Activated CD4-positive, alpha-beta memory T cell treated with anti-CD3 and anti-CD28 coated beads for 36 hours (primary cell): Measurements from ENCODE around the gene ATG4B. TPM values are rescaled to one million over a fixed set of nuclear protein-coding genes. Genes with fewer than 3 reads are reported as not detected.

Source experiments
- CTCF ChIA-PET: fragments of 350-600 bp; sonication (Branson Sonifier 250); formaldehyde crosslinking; loops from one replicate; lab custom pipeline; 2021; ENCODE audit warnings: antibody characterized with exemption, inconsistent platforms; lab: Charles Lee
- POLR2A ChIA-PET: fragments of 350-600 bp; sonication (Branson Sonifier 250); formaldehyde crosslinking; loops from one replicate; lab custom pipeline; 2021; ENCODE audit warnings: antibody characterized with exemption; lab: Charles Lee
- DNase-seq: peaks from one replicate; pipeline ENCODE4 v3.0.0-alpha.2; 2020
- H3K27ac Mint-ChIP-seq: one replicate; pipeline ENCODE4 v1.8.0; 2021; ENCODE audit warnings: mixed read lengths
- H3K27me3 Mint-ChIP-seq: one replicate; pipeline ENCODE4 v1.8.0; 2021; ENCODE audit warnings: mixed read lengths
- H3K36me3 Mint-ChIP-seq: one replicate; pipeline ENCODE4 v1.8.0; 2021; ENCODE audit warnings: mixed read lengths
- H3K4me1 Mint-ChIP-seq: one replicate; pipeline ENCODE4 v1.8.0; 2021; ENCODE audit warnings: low read depth, mixed read lengths
- H3K4me3 Mint-ChIP-seq: one replicate; pipeline ENCODE4 v1.8.0; 2021; ENCODE audit warnings: mild to moderate bottlenecking, mixed read lengths
- H3K9me3 Mint-ChIP-seq: one replicate; pipeline ENCODE4 v1.8.0; 2021; ENCODE audit warnings: mixed read lengths
- intact Hi-C: fragments of 100-400 bp; cut with micrococcal nuclease; formaldehyde crosslinking; loops from one replicate; pipeline ENCODE4 v1.15.1; 2023
- total RNA-seq, 2 experiments: library from RNA; stranded (reverse); gene quantifications; one replicate each; pipeline ENCODE4 v1.2.3, GENCODE V29; 2021

The ATG4B gene
- total RNA-seq, 2 experiments from 2014 or later, result 85.0 to 85.9 TPM

DNA sequence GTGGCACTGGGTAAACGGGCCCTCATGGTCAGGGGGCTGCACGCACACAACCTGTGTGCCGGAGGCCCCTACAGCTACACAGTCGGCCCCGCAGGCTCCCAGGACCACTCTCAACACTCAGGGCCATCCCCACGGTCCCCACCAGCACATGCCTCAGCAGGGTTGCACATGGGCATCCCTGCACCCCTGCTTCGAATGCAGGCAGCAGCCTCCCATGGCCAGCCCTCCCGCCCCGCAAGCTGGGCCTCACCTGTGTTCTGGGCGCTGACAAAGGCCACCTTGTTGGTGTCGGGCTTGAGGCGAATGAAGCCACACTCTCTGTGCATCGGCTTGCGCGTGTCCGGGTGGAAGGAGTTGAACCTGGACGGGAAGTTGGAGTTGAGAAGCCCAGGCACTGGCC, 34.8 kb upstream of the ATG4B start:
- POLR2A ChIA-PET, result no interaction called here
- H3K27ac Mint-ChIP-seq, result no peak overlapping the region
- intact Hi-C loops, result no loop called here
- peaks cover 20% of the 10 kb centered on the region for H3K36me3 Mint-ChIP-seq
- CTCF ChIA-PET, result interaction anchor here (1.3 kb wide), 1 partner anchor 57 kb away, joined by 4 read pairs; no protein-coding TSS in a partner anchor
- H3K9me3 Mint-ChIP-seq, result no peaks in the 10 kb centered on the region
- no peak overlapping the region for H3K4me3 Mint-ChIP-seq
- H3K4me1 Mint-ChIP-seq, result no peaks in the 10 kb centered on the region
- no peaks in the 10 kb centered on the region for H3K27me3 Mint-ChIP-seq
- no peak for DNase-seq

DNA sequence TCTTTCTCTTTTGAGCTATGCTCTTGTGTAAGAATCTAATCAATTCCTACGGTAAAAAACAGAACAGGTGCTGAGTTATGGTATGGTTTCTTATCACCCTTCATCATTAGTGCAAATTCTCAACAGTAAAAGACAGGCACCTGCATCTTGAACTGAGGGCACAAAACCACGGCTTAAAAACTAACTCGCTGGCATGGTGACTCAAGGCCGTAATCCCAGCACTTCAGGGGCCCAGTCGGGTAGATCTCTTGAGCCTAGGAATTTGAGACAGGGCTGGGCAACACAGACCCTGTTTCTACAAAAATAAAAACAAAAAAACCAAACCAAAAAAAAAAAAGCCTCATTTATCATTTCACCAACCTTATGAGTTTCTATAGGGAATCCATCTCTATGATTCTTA, 33.8 kb upstream of the ATG4B start:
- peaks cover 3% of the 10 kb centered on the region for H3K4me1 Mint-ChIP-seq
- no peak for DNase-seq
- no peak overlapping the region for H3K27ac Mint-ChIP-seq
- no peaks in the 10 kb centered on the region for H3K27me3 Mint-ChIP-seq
- ChIA-PET CTCF (interaction anchor here (1.3 kb wide), 1 partner anchor 56 kb away, joined by 4 read pairs; no protein-coding TSS in a partner anchor), POLR2A (no interaction called here)
- no peaks in the 10 kb centered on the region for H3K9me3 Mint-ChIP-seq
- H3K4me3 Mint-ChIP-seq, result no peak overlapping the region
- H3K36me3 Mint-ChIP-seq, result peaks cover 19% of the 10 kb centered on the region
- intact Hi-C loops, result no loop called here

DNA sequence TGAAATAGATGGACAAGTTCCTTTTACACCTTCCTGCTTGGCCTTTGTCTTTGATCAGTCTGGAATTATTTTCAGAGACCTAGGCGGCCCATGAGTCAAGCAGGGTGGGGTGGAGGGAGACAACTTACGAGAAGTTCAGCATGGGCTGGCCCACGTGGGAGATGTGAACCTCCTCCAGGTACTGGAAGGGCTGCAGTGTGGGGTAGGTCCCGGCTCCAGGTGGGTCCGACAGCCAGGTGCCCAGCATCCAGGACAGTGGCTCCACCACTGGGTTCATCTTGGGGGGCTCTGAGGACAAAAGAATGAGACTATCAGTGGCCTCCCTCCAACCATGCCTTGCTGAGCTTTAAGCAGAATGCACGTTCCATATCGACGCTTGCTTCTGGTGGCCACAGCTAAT, 31.3 kb upstream of the ATG4B start:
- DNase-seq, result no peak
- H3K27me3 Mint-ChIP-seq, result no peaks in the 10 kb centered on the region
- no peak overlapping the region for H3K4me3 Mint-ChIP-seq
- ChIA-PET CTCF (no interaction called here), POLR2A (no interaction called here)
- no peaks in the 10 kb centered on the region for H3K9me3 Mint-ChIP-seq
- H3K36me3 Mint-ChIP-seq, result peaks cover 12% of the 10 kb centered on the region
- intact Hi-C loops, result no loop called here
- H3K27ac Mint-ChIP-seq, result no peak overlapping the region
- peaks cover 14% of the 10 kb centered on the region for H3K4me1 Mint-ChIP-seq

DNA sequence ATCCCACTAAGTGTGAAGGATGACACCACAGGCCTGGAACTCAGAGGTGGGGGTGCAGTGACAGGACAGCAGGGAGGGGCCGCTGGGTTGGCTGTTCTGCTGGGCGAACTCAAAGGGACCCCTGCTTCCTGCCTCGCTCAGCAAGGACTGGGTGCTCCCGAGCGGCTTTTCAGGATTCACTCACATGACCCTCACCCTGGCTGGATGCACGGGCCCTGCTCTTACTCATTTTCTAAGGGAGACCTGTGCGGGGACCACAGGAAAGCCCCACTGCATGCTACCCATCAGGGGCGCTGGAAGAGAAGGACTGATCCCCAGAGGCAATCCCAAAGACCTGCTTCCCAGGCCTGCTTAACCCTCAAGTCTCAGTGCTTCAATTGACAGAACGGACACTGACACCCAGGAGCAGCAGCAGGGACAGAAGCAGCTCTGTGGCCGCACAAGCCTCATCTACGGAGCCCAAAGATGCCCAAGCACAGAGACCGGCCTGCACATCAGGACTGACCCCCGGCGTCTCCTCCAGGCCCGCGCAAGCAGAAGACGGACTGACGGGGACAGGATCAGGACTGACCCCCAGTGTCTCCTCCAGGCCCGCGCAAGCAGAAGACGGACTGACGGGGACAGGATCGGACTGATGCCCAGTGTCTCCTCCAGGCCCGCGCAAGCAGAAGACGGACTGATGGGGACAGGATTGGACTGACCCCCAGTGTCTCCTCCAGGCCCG, 30.2 kb upstream of the ATG4B start:
- no peak overlapping the region for H3K4me3 Mint-ChIP-seq
- H3K27ac Mint-ChIP-seq, result no peak overlapping the region
- peaks cover 14% of the 10 kb centered on the region for H3K4me1 Mint-ChIP-seq
- no peaks in the 10 kb centered on the region for H3K9me3 Mint-ChIP-seq
- DNase-seq, result no peak
- H3K27me3 Mint-ChIP-seq, result no peaks in the 10 kb centered on the region
- H3K36me3 Mint-ChIP-seq, result peaks cover 9% of the 10 kb centered on the region
- intact Hi-C loops, result no loop called here
- POLR2A ChIA-PET, result no interaction called here
- CTCF ChIA-PET, result no interaction called here

DNA sequence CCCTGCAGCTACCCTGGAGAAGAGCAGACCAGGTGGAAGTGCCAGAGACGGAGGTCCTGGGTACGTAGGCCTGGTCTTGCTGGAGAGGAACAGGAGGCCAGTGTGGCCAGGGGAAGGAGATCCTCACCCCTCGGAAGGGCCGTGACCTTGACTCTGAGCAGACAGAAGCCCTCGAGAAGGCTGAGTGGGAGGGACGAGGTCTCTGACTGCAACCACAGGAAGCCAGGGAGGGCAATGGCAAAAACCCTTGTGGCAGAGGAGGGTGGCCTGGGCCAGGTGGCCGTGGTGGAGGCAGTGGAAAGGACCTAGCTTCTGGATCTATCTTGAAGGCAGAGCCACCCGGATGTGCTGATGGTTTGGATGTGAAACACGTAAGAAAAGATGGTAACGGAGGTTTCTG, 28.6 kb upstream of the ATG4B start:
- Mint-ChIP-seq H3K36me3 (peaks cover 6% of the 10 kb centered on the region), H3K4me3 (no peak overlapping the region), H3K9me3 (no peaks in the 10 kb centered on the region), H3K27ac (no peak overlapping the region), H3K27me3 (no peaks in the 10 kb centered on the region), H3K4me1 (peaks cover 14% of the 10 kb centered on the region)
- DNase-seq, result peak; percentile 22
- intact Hi-C loops, result no loop called here
- ChIA-PET CTCF (no interaction called here), POLR2A (no interaction called here)

DNA sequence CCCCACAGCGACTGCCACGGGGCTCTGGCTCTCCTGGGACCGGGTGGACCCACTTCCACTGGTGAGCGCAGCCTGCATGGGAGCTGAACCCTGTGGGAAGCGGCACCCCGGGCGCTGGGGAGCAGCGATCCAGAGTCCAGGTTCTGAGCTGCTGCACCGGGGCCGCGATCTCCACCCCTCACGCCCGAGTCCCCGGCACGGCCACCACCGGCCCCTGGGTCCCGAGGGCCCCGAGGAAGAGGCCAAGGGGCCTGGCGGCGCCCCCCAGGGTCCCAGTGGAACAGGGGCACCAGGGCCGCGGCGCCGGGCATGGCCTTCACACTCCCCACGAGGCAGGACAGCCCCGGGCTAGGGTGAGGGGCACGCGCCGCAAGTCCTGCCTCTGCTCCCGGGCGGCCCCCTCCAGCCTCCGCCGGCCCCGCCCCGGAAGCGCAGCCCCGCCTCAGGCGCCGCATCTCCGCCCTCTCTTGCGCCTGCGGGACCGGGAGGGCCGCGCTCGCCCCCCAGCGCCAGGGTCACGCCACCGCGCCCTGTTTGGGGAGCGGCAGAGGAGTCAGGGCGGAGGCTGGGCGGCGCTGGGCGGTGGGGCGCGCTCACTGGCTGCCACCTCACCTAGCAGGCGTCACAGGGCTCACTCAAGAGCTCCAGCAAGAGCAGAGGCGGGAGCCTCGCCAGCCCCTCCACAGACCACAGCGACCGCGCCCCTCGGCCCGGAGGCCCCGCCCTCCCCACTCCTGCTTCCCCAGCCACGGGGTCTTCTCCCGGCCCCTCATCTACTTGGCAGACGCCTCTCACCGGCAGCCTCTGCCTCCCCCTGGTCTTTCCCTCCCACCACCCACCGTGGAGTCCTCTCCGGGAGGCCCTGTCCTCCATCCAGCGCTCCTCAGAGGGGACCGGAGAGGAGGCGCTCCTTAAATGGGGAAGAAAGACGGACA, 27.4 kb upstream of the ATG4B start:
- Mint-ChIP-seq H3K27me3 (no peaks in the 10 kb centered on the region), H3K27ac (no peak overlapping the region), H3K9me3 (no peaks in the 10 kb centered on the region), H3K4me3 (peak overlapping the region; percentile 46), H3K4me1 (peaks cover 14% of the 10 kb centered on the region), H3K36me3 (peaks cover 3% of the 10 kb centered on the region)
- CTCF ChIA-PET, result interaction anchor here (0.7 to 1.4 kb wide), 4 partner anchors 13 to 104 kb away, joined by 3 to 5 read pairs (median 3); partner anchors contain the start of gene ATG4B
- POLR2A ChIA-PET, result no interaction called here
- peak; percentile 94 for DNase-seq
- intact Hi-C loops, result loop anchor here (1.0 to 2.0 kb wide), 3 partner anchors 8 to 295 kb away; partner anchors contain the start of genes HDLBP, SEPTIN2 and STK25

DNA sequence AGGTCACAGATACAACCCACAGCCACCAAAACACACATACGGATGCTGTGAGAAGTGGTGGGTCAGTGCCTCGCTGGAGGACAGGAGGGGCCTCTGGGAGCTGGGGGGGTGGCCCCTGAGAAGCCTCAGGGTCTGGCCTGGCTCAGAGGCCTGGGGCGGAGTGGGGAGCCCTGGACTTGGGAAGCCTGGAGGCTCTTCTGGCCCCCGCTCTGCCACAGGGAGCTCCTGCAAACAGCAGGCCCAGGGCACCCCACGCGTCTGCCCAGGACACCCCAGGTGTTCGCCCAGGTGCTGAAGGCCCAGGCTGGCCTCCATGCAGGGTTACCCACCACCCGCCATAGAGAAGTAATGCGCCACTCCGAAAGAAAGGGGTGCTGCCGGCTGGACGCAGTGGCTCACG, 26.4 kb upstream of the ATG4B start:
- Mint-ChIP-seq H3K4me3 (no peak overlapping the region), H3K9me3 (no peaks in the 10 kb centered on the region), H3K27ac (no peak overlapping the region), H3K27me3 (no peaks in the 10 kb centered on the region), H3K4me1 (peaks cover 20% of the 10 kb centered on the region), H3K36me3 (peaks cover 3% of the 10 kb centered on the region)
- intact Hi-C loops, result loop anchor here (2.0 kb wide), 1 partner anchor 296 kb away; the partner anchor contains the start of genes HDLBP and SEPTIN2
- POLR2A ChIA-PET, result interaction anchor here (0.7 kb wide), 1 partner anchor 224 kb away, joined by 5 read pairs; no protein-coding TSS in a partner anchor
- no peak for DNase-seq
- CTCF ChIA-PET, result interaction anchor here (1.0 kb wide), 2 partner anchors 12 to 17 kb away, joined by 3 read pairs; no protein-coding TSS in a partner anchor

DNA sequence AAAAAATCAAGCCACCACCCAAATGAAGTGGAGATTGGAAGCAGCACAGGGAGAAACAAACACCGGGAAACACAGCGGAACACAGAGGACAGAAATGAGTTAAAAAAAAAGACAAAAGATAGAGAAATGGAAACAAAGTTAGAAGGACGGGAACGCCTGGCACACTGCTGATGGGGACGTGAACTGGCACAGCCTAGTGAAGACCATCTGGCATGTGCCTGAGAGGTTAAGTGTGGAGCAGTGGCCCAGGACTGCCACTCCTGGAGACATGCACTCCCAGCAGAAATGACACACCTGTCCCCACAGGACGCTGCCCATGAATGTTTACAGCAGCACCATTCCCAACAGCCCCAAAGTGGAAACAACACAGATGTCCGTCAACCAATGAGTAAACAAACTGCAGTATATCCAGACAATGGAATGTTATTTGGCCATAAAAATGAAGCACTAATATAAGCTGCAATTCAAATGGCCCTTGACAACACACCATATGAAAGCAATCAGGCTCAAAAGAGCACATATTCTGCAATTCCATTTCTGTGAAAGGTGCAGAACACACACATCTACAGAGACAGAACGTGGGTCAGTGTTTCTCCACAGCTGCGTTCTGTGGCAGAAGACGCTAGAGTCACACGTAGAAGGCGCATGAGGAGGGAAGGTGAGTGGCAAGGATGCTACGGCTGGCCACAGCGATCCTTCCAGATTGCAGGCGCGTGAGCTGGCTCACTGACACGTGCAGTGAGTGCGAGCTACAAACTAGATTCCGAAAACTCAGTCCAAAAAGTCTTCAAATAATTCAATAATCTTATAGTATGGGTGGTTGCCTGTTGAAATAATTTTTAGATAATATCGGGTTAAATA, 25.1 kb upstream of the ATG4B start:
- H3K36me3 Mint-ChIP-seq, result peaks cover 3% of the 10 kb centered on the region
- intact Hi-C loops, result no loop called here
- H3K27ac Mint-ChIP-seq, result no peak overlapping the region
- ChIA-PET POLR2A (no interaction called here), CTCF (interaction anchor here (1.0 kb wide), 1 partner anchor 24 kb away, joined by 3 read pairs; the partner anchor contains the start of gene THAP4)
- no peak for DNase-seq
- no peaks in the 10 kb centered on the region for H3K27me3 Mint-ChIP-seq
- H3K9me3 Mint-ChIP-seq, result no peaks in the 10 kb centered on the region
- H3K4me3 Mint-ChIP-seq, result no peak overlapping the region
- H3K4me1 Mint-ChIP-seq, result peaks cover 28% of the 10 kb centered on the region

DNA sequence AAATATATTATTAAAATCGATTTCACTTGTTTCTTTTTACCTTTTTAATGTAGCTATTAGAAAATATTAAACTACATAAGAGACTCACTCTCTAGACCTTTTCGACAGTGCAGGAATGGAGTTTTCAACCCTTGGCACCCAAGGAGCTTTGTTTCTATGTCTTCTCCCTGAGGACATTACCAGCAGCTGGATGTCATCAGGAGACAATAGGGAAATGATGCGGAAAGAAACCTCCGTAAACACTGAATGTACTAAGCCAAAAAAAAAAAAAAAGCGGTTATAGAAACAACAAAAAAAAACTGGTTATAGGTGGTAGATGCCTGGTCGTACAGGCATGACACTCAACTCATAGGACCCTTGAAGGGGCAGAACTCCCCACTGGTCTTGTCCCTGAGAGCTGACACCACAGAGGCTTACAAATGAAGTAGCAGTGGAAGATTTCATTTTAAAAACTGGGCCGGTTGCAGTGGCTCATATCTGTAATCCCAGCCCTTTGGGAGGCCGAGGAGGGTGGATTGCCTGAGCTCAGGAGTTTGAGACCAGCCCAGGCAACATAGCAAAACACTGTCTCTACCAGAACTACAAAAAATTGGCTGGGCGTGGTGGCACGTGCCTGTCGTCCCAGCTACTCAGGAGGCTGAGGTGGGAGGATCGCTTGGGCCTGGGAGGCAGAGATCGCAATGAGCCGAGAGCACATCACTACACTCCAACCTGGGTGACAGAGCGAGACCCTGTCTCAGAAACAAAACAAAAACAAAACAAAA, 24.3 kb upstream of the ATG4B start:
- DNase-seq, result no peak
- H3K27me3 Mint-ChIP-seq, result no peaks in the 10 kb centered on the region
- ChIA-PET POLR2A (no interaction called here), CTCF (interaction anchor here (1.0 kb wide), 1 partner anchor 23 kb away, joined by 3 read pairs; the partner anchor contains the start of gene THAP4)
- H3K4me1 Mint-ChIP-seq, result peaks cover 35% of the 10 kb centered on the region
- no peak overlapping the region for H3K27ac Mint-ChIP-seq
- intact Hi-C loops, result no loop called here
- H3K4me3 Mint-ChIP-seq, result no peak overlapping the region
- H3K36me3 Mint-ChIP-seq, result peaks cover 2% of the 10 kb centered on the region
- no peaks in the 10 kb centered on the region for H3K9me3 Mint-ChIP-seq

DNA sequence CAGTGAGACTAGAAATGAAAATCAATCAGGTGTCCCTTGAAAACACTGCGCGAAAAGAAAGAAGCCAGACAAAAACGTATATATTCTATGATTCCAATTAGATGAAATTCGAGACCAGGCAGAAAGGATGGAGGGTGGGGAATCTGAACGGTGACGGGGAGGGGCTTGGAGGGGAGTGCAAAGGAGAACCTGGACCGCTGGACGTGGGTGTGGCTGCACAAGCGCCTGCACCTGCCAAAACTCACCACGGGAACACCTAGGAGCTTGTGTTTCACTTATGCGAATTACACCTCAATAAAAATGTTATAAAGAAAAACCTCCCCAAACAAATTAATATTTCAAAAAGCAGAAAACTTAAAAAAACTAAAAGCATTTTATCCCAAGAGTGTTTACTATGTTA, 22.5 kb upstream of the ATG4B start:
- H3K27me3 Mint-ChIP-seq, result no peaks in the 10 kb centered on the region
- peaks cover 39% of the 10 kb centered on the region for H3K4me1 Mint-ChIP-seq
- ChIA-PET POLR2A (no interaction called here), CTCF (no interaction called here)
- H3K9me3 Mint-ChIP-seq, result peaks cover 9% of the 10 kb centered on the region
- H3K4me3 Mint-ChIP-seq, result no peak overlapping the region
- H3K36me3 Mint-ChIP-seq, result peaks cover 6% of the 10 kb centered on the region
- DNase-seq, result no peak
- intact Hi-C loops, result loop anchor here (5.0 kb wide), 1 partner anchor 258 kb away; the partner anchor contains the start of gene FARP2
- H3K27ac Mint-ChIP-seq, result no peak overlapping the region
